ENCODE results near the gene NAT9. TPM values are rescaled to one million over a fixed set of nuclear protein-coding genes. Genes with fewer than 3 reads are reported as not detected.

The NAT9 gene
- total RNA-seq, 1 donor from 2014 or later: 48.9 TPM

DNA sequence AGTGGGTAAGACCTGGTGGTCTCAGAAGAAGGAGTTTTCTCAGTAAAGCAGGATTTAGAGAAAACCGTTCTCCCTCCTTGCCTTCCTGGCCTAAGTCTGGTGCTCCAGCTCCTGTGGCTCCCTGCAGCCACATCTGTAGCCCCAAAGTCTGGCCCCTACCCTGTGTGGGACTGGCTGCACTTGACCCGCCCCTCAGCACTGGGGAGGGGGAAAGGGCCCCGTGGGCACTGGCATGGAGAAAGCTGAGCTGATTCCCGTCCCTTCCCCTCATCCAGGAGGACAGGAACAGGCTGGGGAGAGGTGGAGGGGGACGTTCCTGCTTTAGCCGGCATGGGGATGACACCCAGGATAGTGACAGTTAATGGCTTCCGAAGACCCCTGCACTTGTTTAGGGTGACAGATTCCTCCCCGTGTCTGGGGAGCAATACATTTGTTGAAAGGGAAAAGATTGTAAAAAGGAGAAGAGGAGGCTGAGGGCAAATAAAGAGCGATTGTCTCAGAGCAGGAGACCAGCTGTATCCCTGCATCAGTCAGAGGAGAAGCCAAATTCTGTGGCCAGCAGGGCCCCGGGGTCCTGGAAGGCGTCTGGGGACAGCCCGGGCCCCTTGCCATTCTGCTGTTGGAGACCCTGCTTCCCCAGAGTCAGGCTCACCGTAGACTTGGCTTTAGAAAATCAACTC is 45.6 kb upstream of the NAT9 start:
- Mint-ChIP-seq H3K4me3 (ENCODE audit: unreplicated experiment) (no peak overlapping the region), H3K27ac (ENCODE audit: unreplicated experiment) (peak overlapping the region; percentile 13), H3K36me3 (ENCODE audit: low read depth) (peaks cover 16% of the 10 kb centered on the region), H3K4me1 (ENCODE audit: low read depth) (no peaks in the 10 kb centered on the region), H3K27me3 (ENCODE audit: low read depth) (no peaks in the 10 kb centered on the region), H3K9me3 (ENCODE audit: low read depth) (no peaks in the 10 kb centered on the region)
- no peak for DNase-seq (ENCODE audit: low spot score)
- TF ChIP-seq, protein P1, sequence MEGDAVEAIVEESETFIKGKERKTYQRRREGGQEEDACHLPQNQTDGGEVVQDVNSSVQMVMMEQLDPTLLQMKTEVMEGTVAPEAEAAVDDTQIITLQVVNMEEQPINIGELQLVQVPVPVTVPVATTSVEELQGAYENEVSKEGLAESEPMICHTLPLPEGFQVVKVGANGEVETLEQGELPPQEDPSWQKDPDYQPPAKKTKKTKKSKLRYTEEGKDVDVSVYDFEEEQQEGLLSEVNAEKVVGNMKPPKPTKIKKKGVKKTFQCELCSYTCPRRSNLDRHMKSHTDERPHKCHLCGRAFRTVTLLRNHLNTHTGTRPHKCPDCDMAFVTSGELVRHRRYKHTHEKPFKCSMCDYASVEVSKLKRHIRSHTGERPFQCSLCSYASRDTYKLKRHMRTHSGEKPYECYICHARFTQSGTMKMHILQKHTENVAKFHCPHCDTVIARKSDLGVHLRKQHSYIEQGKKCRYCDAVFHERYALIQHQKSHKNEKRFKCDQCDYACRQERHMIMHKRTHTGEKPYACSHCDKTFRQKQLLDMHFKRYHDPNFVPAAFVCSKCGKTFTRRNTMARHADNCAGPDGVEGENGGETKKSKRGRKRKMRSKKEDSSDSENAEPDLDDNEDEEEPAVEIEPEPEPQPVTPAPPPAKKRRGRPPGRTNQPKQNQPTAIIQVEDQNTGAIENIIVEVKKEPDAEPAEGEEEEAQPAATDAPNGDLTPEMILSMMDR (IDR thresholded peaks at IDR 0.05): no peak

DNA sequence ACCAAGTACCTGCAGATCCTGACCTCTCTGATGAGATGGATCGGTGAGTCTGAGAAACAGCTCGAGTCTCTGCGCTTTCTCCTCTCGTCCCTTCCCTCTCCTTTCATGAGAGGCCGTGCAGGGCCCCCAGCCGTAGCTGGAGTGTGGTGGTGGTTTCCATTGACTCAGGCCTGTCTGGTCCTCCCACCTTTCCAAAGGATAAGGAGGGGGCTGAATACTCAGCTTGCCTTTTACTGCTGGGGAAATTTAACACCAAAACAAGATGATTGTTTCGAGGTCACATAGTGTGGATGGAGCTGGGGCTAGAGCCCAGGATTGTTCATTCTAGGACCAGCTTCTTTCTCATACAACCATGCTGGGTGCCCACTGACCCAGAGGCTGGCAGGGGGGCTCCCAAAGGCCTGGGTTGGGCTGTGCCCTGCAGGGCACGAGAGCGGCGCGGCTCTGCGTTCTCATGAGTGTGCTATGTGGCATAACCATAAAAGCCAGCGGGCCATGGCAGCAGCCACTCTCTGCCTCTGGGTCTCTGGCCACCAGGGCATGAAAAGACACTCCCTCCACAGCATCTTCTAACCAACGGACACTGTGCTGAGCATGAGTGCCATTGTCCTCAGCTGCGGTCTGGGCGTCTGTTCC is 43.8 kb upstream of the NAT9 start:
- no peak for DNase-seq (ENCODE audit: low spot score)
- TF ChIP-seq, protein P1 (IDR thresholded peaks at IDR 0.05): no peak
- Mint-ChIP-seq H3K27me3 (ENCODE audit: low read depth) (no peaks in the 10 kb centered on the region), H3K9me3 (ENCODE audit: low read depth) (no peaks in the 10 kb centered on the region), H3K27ac (ENCODE audit: unreplicated experiment) (no peak overlapping the region), H3K4me3 (ENCODE audit: unreplicated experiment) (no peak overlapping the region), H3K36me3 (ENCODE audit: low read depth) (peaks cover 20% of the 10 kb centered on the region), H3K4me1 (ENCODE audit: low read depth) (no peaks in the 10 kb centered on the region)

DNA sequence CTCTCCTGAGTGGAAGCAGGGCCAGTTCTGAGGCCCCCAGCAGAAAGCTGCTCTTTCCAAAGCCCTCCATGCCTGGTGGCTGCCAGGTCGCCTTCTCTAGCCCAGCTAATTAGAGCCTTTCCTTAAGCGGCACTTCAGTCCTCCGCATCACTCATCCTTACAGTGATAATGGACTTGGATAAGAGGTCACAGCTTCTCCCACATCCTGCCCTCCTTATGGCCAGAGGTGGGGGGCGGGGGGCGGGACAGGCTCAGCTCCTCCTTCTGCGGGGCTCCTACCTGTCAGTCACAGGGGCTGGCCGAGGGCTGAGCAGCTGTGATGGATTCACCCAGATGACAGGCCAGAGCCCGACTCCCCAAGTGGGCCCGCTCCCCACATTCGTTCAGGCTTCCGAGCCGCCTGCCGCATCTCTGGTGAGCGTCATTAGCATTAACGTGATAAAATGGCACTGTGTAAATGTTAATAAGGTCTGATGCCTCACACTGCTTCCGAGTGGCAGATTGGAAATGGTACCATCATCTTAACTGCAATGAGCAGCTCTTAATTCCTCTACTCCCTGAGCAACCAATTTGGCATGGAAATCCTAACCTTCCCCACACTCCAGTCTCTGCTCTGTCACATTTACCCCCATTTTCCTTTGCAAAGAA is 42.3 kb upstream of the NAT9 start:
- H3K27me3 Mint-ChIP-seq (ENCODE audit: low read depth): no peaks in the 10 kb centered on the region
- no peak overlapping the region for H3K4me3 Mint-ChIP-seq (ENCODE audit: unreplicated experiment)
- DNase-seq (ENCODE audit: low spot score): no peak
- TF ChIP-seq, protein P1 (IDR thresholded peaks at IDR 0.05): no peak
- peaks cover 17% of the 10 kb centered on the region for H3K36me3 Mint-ChIP-seq (ENCODE audit: low read depth)
- H3K9me3 Mint-ChIP-seq (ENCODE audit: low read depth): no peaks in the 10 kb centered on the region
- H3K4me1 Mint-ChIP-seq (ENCODE audit: low read depth): no peaks in the 10 kb centered on the region
- no peak overlapping the region for H3K27ac Mint-ChIP-seq (ENCODE audit: unreplicated experiment)

DNA sequence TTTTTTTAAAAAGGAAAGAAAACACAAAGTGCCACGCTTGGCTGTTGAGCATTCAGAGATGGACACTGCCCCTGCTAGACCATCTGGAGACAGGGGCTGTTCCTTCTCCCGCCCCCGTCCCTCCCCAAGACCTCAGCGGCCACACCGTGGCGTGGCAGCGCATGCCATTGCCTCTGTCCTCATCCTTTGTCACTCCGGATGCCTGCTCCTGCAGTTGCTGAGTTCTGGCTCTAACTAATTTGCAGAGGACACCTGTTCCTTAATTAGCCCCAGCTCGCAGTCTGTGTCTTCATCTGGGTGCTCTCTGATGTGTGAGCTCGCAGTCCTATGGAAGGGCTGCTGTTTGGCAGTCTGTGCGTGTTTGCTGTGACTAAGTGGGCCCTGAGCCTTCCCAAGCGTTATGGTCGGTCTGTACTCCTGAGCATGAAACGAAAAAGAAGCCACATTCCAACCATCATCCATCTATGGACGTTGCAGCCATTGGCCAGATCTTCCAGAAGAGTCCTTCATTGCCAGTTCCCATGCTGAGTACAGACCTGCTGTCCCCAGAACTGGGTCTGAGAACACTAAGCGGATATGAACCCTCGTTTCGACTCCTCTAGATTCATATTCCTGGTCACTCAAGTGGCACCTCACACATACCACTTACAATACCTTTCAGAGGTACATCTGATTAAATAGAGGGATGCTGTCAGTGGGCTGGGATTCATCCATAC is 40.9 kb upstream of the NAT9 start:
- no peak for DNase-seq (ENCODE audit: low spot score)
- TF ChIP-seq, protein P1 (IDR thresholded peaks at IDR 0.05): no peak
- no peak overlapping the region for H3K4me3 Mint-ChIP-seq (ENCODE audit: unreplicated experiment)
- no peaks in the 10 kb centered on the region for H3K4me1 Mint-ChIP-seq (ENCODE audit: low read depth)
- no peak overlapping the region for H3K27ac Mint-ChIP-seq (ENCODE audit: unreplicated experiment)
- no peaks in the 10 kb centered on the region for H3K27me3 Mint-ChIP-seq (ENCODE audit: low read depth)
- H3K9me3 Mint-ChIP-seq (ENCODE audit: low read depth): no peaks in the 10 kb centered on the region
- H3K36me3 Mint-ChIP-seq (ENCODE audit: low read depth): peaks cover 20% of the 10 kb centered on the region

Measured in chondrocyte (in vitro differentiated cells).